K562 (cell line): Measurements from ENCODE around the gene SDF4. TPM values are rescaled to one million over a fixed set of nuclear protein-coding genes. Genes with fewer than 3 reads are reported as not detected.
A peak's percentile ranks its signal among the peaks of the same experiment; 100 is the strongest.

Experiments
- ATAC-seq: fragments of 200-7000 bp; cut with Tn5 transposase; 3 replicates; pipeline ENCODE4 v1.9.1; 2020; ENCODE audit warnings: moderate library complexity
- BruUV-seq: library from RNA; stranded (reverse); fragments of 400-500 nt; replicated peaks from 2 replicates; lab custom pipeline; 2021; lab: Mats Ljungman, UMichigan
- CTCF ChIA-PET: fragments of 300-600 bp; formaldehyde crosslinking; extraction: SDS; loops from one replicate; lab custom pipeline; 2021; ENCODE audit warnings: low intra/inter-chr PET ratio; lab: Yijun Ruan, JAX
- POLR2A ChIA-PET: fragments of 300-600, 350-650 bp; sonication (Branson Sonifier 250); formaldehyde crosslinking; extraction: SDS; loops from one replicate; lab custom pipeline; 2021; ENCODE audit warnings: antibody characterized with exemption, inconsistent platforms; lab: Yijun Ruan, JAX
- DNase-seq, 4 experiments: peaks; one replicate each; pipeline versions ENCODE4 v3.0.0 to v3.0.0-alpha.2; 2011 to 2018; ENCODE audit warnings: low spot score in 3 of 4, mixed read lengths in 3 of 4; ENCODE audit errors: extremely low read depth in 1 of 4
- FAIRE-seq: peaks from 2 replicates; lab custom pipeline; 2011; peaks lifted over from hg19 to GRCh38; lab: Jason Lieb, UNC
- H2AFZ ChIP-seq: 2 replicates; pipeline ENCODE4 v1.6.0; 2011; ENCODE audit warnings: low read depth, low read length, control low read depth, inconsistent platforms
- H3K27ac ChIP-seq: fragments of 200-600 bp; 3 replicates; pipeline ENCODE4 v1.8.0; 2011; ENCODE audit warnings: low read depth, mild to moderate bottlenecking, control low read depth, inconsistent platforms, low read length, moderate library complexity, mixed read lengths; ENCODE audit errors: extremely low read depth
- H3K27me3 ChIP-seq, 2 experiments: fragments of 300-600 bp in 1 of 2; 2 replicates in 1 of 2; 3 replicates in 1 of 2; pipeline versions ENCODE4 v1.6.0 to v1.8.0; 2011; ENCODE audit warnings: inconsistent platforms in 2 of 2, low read length in 2 of 2, mild to moderate bottlenecking in 1 of 2, mixed read lengths in 1 of 2, moderate library complexity in 1 of 2; ENCODE audit not compliant: control insufficient read depth in 2 of 2, insufficient read depth in 2 of 2
- H3K36me3 ChIP-seq: fragments of 300-600 bp; 3 replicates; pipeline ENCODE4 v1.8.0; 2011; ENCODE audit warnings: mild to moderate bottlenecking, low read length, inconsistent platforms; ENCODE audit not compliant: control insufficient read depth, insufficient read depth
- H3K4me1 ChIP-seq, 2 experiments: fragments of 200-600 bp in 1 of 2; replicated peaks in 1 of 2; 2 replicates in 1 of 2; 3 replicates in 1 of 2; pipeline versions ENCODE4 v1.5.1 to v1.8.0; 2011; ENCODE audit warnings: inconsistent platforms in 2 of 2, low read length in 2 of 2, mild to moderate bottlenecking in 1 of 2, mixed read lengths in 1 of 2, moderate library complexity in 1 of 2; ENCODE audit not compliant: control insufficient read depth in 2 of 2, insufficient read depth in 2 of 2
- H3K4me2 ChIP-seq: 2 replicates; pipeline ENCODE4 v1.6.1; 2011; ENCODE audit warnings: low read length, control low read depth, inconsistent platforms, mixed read lengths; ENCODE audit not compliant: insufficient read depth
- H3K4me3 ChIP-seq: fragments of 200-600 bp; sonication (generic), shearing (Covaris generic); 2 replicates; pipeline ENCODE4 v1.5.1; 2016; ENCODE audit warnings: control low read depth, inconsistent platforms
- H3K79me2 ChIP-seq: fragments of 200-600 bp; 3 replicates; pipeline ENCODE4 v1.8.0; 2011; ENCODE audit warnings: low read length, inconsistent platforms; ENCODE audit not compliant: control insufficient read depth, insufficient read depth
- H3K9ac ChIP-seq, 2 experiments: 2 replicates each; pipeline versions ENCODE4 v1.6.0 to v1.6.1; 2011; ENCODE audit warnings: low read depth in 2 of 2, low read length in 2 of 2, control low read depth in 1 of 2, inconsistent platforms in 1 of 2, mild to moderate bottlenecking in 1 of 2, mixed read lengths in 1 of 2; ENCODE audit not compliant: insufficient read depth in 1 of 2
- H3K9me1 ChIP-seq: one replicate; pipeline ENCODE4 v1.6.0; 2011; ENCODE audit warnings: inconsistent platforms, mild to moderate bottlenecking, low read length, moderate library complexity; ENCODE audit not compliant: control insufficient read depth, insufficient read depth
- H3K9me3 ChIP-seq: replicated peaks from 2 replicates; pipeline ENCODE4 v1.5.1; 2011; ENCODE audit warnings: low read depth, low read length, inconsistent platforms; ENCODE audit not compliant: control insufficient read depth, insufficient read depth
- H4K20me1 ChIP-seq: replicated peaks from 2 replicates; pipeline ENCODE4 v1.6.1; 2011; ENCODE audit warnings: low read length, inconsistent platforms, mixed read lengths; ENCODE audit not compliant: control insufficient read depth, insufficient read depth
- C11orf30 ChIP-seq: fragments of 450-650 bp; IDR thresholded peaks from 2 replicates; pipeline ENCODE4 v1.6.1; 2016; ENCODE audit warnings: low read depth, mild to moderate bottlenecking
- CHD2 ChIP-seq: IDR thresholded peaks from 2 replicates; pipeline ENCODE4 v1.6.1; 2011; ENCODE audit warnings: low read depth, low read length
- KAT8 ChIP-seq: fragments of 450-650 bp; IDR thresholded peaks from 2 replicates; pipeline ENCODE4 v1.6.1; 2016; ENCODE audit warnings: low read depth, mild to moderate bottlenecking
- KDM5B ChIP-seq: fragments of 200-600 bp; sonication (generic); IDR thresholded peaks from 2 replicates; pipeline ENCODE4 v1.6.1; 2012; ENCODE audit warnings: low read depth, mild to moderate bottlenecking, moderate library complexity, low read length, control low read depth, inconsistent platforms; ENCODE audit not compliant: insufficient replicate concordance
- MAZ ChIP-seq, 2 experiments: fragments of 450-650 bp in 1 of 2; sonication (generic) in 1 of 2; formaldehyde crosslinking; IDR thresholded peaks in 1 of 2; conservative IDR thresholded peaks in 1 of 2; 2 replicates each; pipeline versions ENCODE4 v1.4.0 to v1.5.0; 2020; ENCODE audit warnings: mild to moderate bottlenecking in 1 of 2, missing genetic modification reagents in 1 of 2
- NFIC ChIP-seq: fragments of 450-650 bp; IDR thresholded peaks from 2 replicates; pipeline ENCODE4 v1.6.1; 2017; ENCODE audit warnings: mild to moderate bottlenecking, inconsistent platforms
- NR3C1 ChIP-seq: sonication (generic); formaldehyde crosslinking; IDR thresholded peaks from 2 replicates; pipeline ENCODE4 v1.8.1; 2022; ENCODE audit warnings: missing genetic modification reagents
- POLR2G ChIP-seq: fragments of 200-400 bp; formaldehyde crosslinking; IDR thresholded peaks from 2 replicates; pipeline ENCODE4 v1.6.1; 2017; ENCODE audit warnings: low read depth, mild to moderate bottlenecking, antibody characterized with exemption, low read length, moderate library complexity
- RBFOX2 ChIP-seq: fragments of 200-400 bp; formaldehyde crosslinking; IDR thresholded peaks from 2 replicates; pipeline ENCODE4 v1.6.1; 2017; ENCODE audit warnings: low read depth, mild to moderate bottlenecking, low read length, moderate library complexity
- SMAD3 ChIP-seq: fragments of 450-650 bp; formaldehyde crosslinking; conservative IDR thresholded peaks from 2 replicates; pipeline ENCODE4 v1.4.0; 2020; ENCODE audit warnings: mild to moderate bottlenecking
- SREBF1 ChIP-seq: fragments of 150-350 bp; IDR thresholded peaks from 2 replicates; pipeline ENCODE4 v1.6.1; 2014; ENCODE audit warnings: antibody characterized with exemption, low read depth, low read length, borderline replicate concordance
- SRSF9 ChIP-seq: fragments of 200-400 bp; formaldehyde crosslinking; IDR thresholded peaks from 2 replicates; pipeline ENCODE4 v1.6.1; 2017; ENCODE audit warnings: low read depth, low read length, borderline replicate concordance
- TCF7L2 ChIP-seq: fragments of 150-350 bp; IDR thresholded peaks from 2 replicates; pipeline ENCODE4 v1.6.1; 2016; ENCODE audit warnings: low read depth, mild to moderate bottlenecking, low read length, moderate library complexity
- WGBS: fragments of 100-300 bp; shearing (Covaris generic); methylation state at CpG from one replicate; pipeline ENCODE4 v1.1.6; 2016; ENCODE audit warnings: low coverage, mixed read lengths; ENCODE audit not compliant: insufficient coverage; ENCODE audit errors: missing lambda C conversion rate; 5-methylcytosine and 5-hydroxymethylcytosine counted together
- in situ Hi-C: fragments of 300-500 bp; cut with MboI; formaldehyde crosslinking; loops from 4 replicates; pipeline ENCODE4 v1.15.0; 2018; ENCODE audit warnings: inconsistent platforms, mixed read lengths
- intact Hi-C: fragments of 100-400 bp; cut with micrococcal nuclease; formaldehyde crosslinking; loops from 2 replicates; pipeline ENCODE4 v1.14.2; 2022
- polyA plus RNA-seq, 8 experiments: library from polyadenylated mRNA; depleted of rRNA in 4 of 8; stranded (reverse) in 5 of 8; unstranded in 3 of 8; fragments of >200 nt; fragmentation: Nextera tagmentation in 2 of 8; fragmentation: Illumina TruSeq in 1 of 8; extraction: Ambion mirVana in 2 of 8; extraction: Trizol in 1 of 8; gene quantifications; 2 replicates each; pipeline versions ENCODE4 v1.2.1 to v1.2.3, GENCODE V29; 2011 to 2014; ENCODE audit warnings: inconsistent platforms in 1 of 8, missing spikeins in 1 of 8
- total RNA-seq, 7 experiments: library from RNA; depleted of rRNA in 6 of 7; stranded (reverse); fragments of >200 nt in 6 of 7; fragmentation: Illumina TruSeq in 2 of 7; extraction: Trizol in 2 of 7; gene quantifications; 2 replicates each; pipeline versions ENCODE4 v1.2.1 to v1.2.3, GENCODE V29; 2011 to 2021; ENCODE audit warnings: low replicate concordance in 1 of 7
- TF ChIP-seq, protein P1 (sequence below): fragments of 450-650 bp; IDR thresholded peaks from 2 replicates; pipeline ENCODE4 v1.6.1; 2017; ENCODE audit warnings: antibody characterized with exemption
- TF ChIP-seq, protein P2 (sequence below): sonication (generic); formaldehyde crosslinking; IDR thresholded peaks from 2 replicates; pipeline ENCODE4 v1.8.1; 2023; ENCODE audit warnings: mild to moderate bottlenecking, missing genetic modification reagents

The SDF4 gene
- total and polyA plus RNA-seq, 9 of the 15 experiments (the other 6 are each of a cell fraction or from before 2014, with no cell fraction given), result 0.35 to 160 (median 65.2) TPM

DNA sequence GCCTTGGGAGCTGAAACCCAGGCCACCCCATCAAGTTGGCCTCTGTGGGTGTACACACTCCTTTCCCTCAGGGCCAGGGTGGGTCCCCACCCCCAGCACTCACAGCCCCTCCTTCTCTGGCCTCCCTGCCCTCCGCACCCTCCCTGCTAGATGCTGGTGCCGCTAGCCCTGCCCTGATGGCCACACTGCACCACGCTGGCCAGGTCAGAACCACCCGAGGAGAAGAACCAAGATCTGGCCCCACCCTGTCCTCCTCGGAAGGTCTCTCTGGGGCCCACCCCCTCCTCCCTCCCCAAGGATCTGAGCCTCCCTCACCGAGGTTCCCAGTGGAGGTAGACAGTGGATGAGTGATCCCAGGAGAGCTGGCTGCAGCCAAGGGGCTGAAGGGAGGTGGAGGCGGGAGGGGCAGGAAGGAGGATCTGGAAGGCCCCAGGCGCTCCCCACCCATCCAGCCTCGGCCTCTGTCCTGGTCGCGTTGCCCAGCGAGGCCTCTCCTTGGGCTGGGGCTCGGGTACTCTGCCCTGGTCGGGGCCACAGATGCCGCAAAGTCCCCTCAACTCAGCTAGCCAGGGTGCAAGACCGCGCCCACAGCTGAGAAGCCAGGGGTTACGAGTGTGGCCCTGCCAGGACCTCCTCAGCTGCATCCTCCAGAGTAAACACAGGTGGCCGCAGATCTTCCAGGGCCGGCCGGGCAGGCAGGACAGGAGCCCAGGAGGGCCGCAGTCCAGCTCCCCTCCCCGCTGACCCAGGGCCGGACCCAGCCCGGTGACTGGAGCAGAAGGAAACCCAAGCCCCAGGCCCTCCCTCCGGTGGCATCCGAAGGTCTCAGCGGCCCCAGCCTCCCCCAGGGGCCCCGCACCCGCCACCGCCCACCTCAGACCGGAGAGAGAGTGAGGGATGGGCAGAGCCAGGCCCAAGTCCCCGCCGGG, 5.4 kb upstream of the SDF4 start:
- Histone ChIP-seq H3K27ac (no peak overlapping the region), H3K36me3 (peaks cover 15% of the 10 kb centered on the region; the same call in 1 of the 3 replicates), H3K4me3 (no peak overlapping the region), H3K9me3 (peaks cover 9% of the 10 kb centered on the region), H4K20me1 (no peaks in the 10 kb centered on the region), H3K9ac (peak overlapping the region in 1 of 2 experiments; percentile 32; a peak in 2 of 4 replicates), H3K27me3 (no peaks in the 10 kb centered on the region), H3K9me1 (no peaks in the 10 kb centered on the region), H3K4me2 (no peak overlapping the region), H3K79me2 (peaks cover 28% of the 10 kb centered on the region), H2AFZ (no peak overlapping the region), H3K4me1 (peaks cover 0 to 96% of the 10 kb centered on the region in 2 experiments; a peak in 3 of 5 replicates)
- WGBS, result 71% methylated on average over 32 of the region's 34 CpGs
- in situ Hi-C loops, result no loop called here
- FAIRE-seq, result no peak
- ATAC-seq, result no peak
- CTCF ChIA-PET, result no interaction called here
- intact Hi-C loops, result no loop called here
- DNase-seq, result no peak
- POLR2A ChIA-PET, result interaction anchor here (0.5 to 1.1 kb wide), 2 partner anchors 15 to 23 kb away, joined by 3 to 4 read pairs; no protein-coding TSS in a partner anchor
- BruUV-seq, result no TSS peak
- TF ChIP-seq MAZ (CRISPR knock-in tag; conservative IDR thresholded peaks at IDR 0.05 in 1 of 2, IDR thresholded peaks at IDR 0.05 in 1 of 2) (no peak), SRSF9 (no peak), C11orf30 (no peak), POLR2G (peak; percentile 26), SREBF1 (no peak), NR3C1 (CRISPR knock-in tag) (no peak), KAT8 (no peak), RBFOX2 (0 out of 2 replicates have a peak, but pooled peaks have one; percentile 13), SMAD3 (no peak), CHD2 (no peak), KDM5B (peak; percentile 41), NFIC (no peak), TCF7L2 (no peak)
- TF ChIP-seq, protein P1, sequence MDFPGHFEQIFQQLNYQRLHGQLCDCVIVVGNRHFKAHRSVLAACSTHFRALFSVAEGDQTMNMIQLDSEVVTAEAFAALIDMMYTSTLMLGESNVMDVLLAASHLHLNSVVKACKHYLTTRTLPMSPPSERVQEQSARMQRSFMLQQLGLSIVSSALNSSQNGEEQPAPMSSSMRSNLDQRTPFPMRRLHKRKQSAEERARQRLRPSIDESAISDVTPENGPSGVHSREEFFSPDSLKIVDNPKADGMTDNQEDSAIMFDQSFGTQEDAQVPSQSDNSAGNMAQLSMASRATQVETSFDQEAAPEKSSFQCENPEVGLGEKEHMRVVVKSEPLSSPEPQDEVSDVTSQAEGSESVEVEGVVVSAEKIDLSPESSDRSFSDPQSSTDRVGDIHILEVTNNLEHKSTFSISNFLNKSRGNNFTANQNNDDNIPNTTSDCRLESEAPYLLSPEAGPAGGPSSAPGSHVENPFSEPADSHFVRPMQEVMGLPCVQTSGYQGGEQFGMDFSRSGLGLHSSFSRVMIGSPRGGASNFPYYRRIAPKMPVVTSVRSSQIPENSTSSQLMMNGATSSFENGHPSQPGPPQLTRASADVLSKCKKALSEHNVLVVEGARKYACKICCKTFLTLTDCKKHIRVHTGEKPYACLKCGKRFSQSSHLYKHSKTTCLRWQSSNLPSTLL, result no peak
- TF ChIP-seq, protein P2, sequence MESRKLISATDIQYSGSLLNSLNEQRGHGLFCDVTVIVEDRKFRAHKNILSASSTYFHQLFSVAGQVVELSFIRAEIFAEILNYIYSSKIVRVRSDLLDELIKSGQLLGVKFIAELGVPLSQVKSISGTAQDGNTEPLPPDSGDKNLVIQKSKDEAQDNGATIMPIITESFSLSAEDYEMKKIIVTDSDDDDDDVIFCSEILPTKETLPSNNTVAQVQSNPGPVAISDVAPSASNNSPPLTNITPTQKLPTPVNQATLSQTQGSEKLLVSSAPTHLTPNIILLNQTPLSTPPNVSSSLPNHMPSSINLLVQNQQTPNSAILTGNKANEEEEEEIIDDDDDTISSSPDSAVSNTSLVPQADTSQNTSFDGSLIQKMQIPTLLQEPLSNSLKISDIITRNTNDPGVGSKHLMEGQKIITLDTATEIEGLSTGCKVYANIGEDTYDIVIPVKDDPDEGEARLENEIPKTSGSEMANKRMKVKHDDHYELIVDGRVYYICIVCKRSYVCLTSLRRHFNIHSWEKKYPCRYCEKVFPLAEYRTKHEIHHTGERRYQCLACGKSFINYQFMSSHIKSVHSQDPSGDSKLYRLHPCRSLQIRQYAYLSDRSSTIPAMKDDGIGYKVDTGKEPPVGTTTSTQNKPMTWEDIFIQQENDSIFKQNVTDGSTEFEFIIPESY (CRISPR knock-in tag), result 0 out of 2 replicates have a peak, but pooled peaks have one; percentile 9
